Measurements from ENCODE around the gene KIF7.

KIF7 gene

DNA sequence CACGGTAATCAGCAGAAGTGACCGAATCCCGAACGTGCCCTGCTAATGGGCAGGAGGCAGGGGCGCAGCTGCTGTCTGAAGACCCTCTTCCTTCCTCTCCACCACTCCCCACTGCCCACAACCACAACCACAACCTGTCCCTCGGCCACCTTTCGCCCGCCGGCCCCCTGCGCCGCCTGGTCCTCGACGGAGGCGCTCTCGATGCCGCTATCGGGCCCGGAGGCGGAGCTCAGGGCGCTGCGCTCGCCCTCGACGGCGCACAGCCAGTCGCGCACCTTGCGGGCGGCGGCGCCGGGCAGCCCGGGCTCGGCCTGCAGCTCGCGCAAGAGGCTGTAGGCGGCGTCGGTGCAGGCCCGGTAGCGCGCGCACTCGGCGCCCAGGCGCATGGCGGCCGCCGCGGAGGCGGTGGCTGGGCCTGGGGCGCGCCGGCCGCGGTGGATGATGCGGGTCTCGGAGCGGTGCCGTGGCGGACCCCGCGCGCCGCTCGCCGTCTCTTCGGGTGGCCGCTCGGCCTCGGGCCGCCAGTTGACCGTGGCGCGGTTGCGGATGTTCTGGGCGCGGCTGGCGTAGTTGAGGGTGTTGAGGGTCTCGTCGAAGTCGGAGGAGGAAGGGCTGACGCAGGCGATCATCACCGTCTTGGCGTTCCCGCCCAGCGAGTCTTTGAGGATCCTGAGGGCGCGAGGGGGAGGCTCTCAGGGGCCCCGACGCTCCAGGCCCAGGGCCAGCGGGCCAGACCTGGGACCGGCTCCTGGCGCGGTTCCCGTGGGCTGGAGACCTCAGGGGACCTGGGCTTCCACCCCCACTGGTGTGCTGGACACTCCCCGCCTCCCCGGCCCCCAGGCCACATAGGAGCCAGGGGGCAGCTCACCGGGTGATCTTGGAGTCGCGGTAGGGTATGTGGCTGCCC lies 6.9 kb downstream of the KIF7 start:
- DNase-seq, result no peak

DNA sequence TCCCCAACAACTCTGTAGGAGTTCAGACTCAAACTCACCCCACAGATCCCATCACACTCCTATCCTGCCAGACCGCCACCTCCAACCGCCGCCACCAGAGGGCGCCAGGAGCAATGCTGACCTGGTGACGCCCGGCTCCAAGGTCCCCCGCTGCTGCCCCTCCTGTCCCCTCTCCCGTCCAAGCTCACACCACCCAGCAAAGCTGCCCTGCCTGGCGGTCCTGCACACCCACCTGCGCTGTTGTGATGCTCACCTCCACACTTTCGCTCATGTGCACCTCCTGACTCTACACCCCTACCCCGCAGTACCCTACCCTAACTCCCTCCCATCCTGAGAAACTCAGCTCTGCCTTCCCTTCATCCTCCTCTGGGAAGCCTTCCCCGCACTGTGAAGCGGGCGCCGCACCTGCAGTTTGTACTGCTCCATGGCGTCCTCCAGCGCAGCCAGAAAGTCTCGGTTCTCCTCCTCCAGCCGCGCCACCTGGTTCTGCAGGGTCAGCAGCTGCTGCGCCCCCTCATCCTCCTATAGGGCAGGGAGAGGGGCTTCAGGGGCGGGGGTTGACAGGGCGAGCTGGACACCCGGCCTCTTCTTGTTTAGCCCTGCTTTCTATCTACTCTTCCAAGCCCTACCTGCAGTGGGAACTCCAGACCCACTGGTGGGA lies 7.9 kb downstream of the KIF7 start:
- no peak for DNase-seq

DNA sequence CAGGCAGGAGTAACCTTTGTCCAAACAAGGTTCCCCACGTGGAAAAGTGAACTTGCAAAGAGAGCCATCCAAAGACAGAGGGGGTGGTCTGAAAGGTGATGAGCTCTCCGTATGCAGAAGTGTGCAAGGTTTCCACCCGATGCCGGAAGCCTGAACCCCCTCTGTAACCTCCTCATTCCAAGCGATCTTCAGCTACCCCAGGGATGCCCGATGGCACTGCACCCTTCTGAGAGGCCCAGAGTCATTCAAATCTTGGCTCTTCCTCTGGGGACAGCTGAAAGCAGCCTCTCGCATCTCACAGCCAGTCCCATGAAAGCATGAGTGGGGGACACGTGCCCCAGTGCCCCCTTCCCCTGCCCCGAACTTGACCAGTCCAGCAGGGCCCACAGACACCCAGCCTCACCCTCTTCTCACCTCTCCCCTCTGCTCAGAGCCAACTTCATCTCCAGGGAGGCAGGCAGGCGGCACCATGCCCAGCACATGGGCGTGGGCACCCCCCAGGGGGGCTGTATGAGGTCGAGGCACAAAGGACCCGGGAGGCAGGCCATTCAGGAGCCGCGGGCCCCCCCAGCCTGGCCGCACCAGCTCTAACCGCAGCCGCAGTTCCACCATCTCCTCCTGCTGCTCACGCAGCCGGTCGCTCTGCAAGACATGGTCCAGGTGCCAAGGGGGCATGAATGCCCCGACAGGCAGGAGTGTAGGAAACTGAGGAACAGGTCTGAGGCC lies 8.7 kb downstream of the KIF7 start:
- DNase-seq, result no peak

- no peak for DNase-seq
These were observed 9.6 kb downstream of the KIF7 start for GRCh38 chr15:89645680-89646079.

- no peak for DNase-seq
These were observed 13.2 kb downstream of the KIF7 start for GRCh38 chr15:89642106-89642505.

DNA sequence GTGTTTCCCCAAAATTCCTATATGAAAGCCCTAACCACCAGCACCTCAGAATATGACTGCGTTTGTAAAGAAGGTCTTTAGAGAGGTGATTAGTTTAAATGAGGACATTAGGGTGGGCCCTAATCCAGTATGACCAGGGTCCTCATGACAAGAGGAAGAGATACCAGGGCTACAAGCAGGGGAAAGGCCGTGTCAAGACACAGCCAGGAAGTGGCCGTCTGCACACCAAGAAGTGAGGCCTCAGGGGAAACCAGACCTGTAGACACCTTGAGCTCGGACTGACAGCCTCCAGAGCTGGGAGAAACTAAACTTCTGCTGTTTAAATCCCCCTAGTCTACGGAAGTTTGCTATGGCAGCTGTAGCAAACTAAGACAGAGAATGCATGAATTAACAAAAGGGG lies 14.2 kb downstream of the KIF7 start:
- no peak for DNase-seq

DNA sequence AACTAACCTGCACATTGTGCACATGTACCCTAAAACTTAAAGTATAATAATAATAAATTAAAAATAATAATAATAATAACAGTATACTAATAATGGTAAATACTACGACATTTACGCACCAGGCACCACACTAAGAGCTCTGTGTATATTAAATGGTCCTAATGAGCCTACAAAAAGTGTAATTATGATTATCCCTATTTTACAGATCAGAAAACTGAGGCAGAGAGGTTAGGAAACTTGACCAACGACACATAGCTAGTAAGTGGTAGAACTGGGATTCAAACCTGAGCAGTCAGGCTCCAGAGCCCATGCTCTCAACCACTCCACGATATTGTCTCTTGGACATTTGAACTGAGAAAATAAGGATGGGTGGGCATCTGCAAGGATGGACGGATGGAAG lies 15.0 kb downstream of the KIF7 start:
- no peak for DNase-seq

GRCh38 chr15:89633585-89633984 lies 21.7 kb downstream of the KIF7 start:
- no peak for DNase-seq

GRCh38 chr15:89632563-89633430 lies 22.5 kb downstream of the KIF7 start:
- no peak for DNase-seq

GRCh38 chr15:89631902-89632264 lies 23.4 kb downstream of the KIF7 start:
- no peak for DNase-seq

- no peak for DNase-seq
These were observed 24.0 kb downstream of the KIF7 start for GRCh38 chr15:89630974-89631901.

GRCh38 chr15:89630260-89630659 lies 25.0 kb downstream of the KIF7 start:
- no peak for DNase-seq

DNA sequence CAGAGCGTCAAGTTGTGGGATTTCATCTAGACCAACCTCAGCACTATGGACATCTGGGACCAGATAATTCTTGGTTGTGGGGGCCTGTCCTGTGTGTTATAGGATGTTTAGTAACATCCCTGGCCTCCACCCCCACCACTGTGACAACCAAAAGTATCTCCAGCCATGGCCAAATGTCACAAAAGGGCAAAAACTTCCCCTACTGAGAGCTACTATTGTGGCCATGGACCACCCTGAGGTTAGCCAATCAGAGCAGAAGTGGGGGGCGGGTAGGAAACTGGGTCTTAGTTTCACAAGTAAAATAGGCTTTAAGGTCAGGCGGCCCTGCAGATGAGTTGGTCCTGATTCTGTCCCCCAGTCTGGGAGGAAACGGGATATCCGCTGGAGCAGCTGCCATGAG lies 25.4 kb downstream of the KIF7 start:
- DNase-seq, result no peak

GRCh38 chr15:89628806-89629715 lies 26.2 kb downstream of the KIF7 start:
- no peak for DNase-seq

- DNase-seq, result no peak
These were observed 27.0 kb downstream of the KIF7 start for GRCh38 chr15:89628301-89628700.

DNA sequence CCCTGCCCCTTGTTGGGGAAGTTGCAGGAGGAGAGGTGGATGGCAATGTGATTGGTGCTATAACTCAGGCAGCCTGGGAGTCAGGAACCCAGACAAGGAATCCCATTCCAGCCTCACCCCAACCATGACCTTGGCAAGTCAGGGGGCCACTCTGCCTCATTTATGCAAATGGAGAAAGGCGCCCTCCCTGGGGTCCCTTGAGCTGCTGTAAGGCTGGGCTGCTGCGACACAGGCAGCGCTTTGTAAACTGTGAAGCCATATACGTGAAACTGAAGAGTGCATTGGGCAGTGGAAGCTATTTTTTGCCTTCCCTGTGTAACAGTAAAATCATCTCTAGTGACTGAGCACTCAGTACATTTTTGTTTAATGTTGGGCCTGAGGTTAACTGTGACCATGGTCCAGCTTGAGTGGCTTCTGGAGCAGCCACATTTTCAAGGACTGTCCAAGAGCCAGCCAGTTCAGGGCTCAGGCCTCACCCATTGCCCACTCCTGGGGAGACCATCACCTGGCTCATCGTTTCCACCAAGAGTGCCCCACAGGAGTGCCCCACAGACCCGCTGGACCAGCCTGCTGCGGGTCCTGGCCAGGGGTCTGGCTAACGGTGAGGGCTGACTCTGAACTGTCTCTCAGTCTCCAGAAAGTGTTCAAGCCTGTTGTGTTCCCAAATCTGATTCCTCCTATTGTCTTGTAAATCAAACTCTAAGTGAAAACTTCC lies 27.9 kb downstream of the KIF7 start:
- DNase-seq, result no peak

- DNase-seq, result no peak
These were observed 29.6 kb downstream of the KIF7 start for GRCh38 chr15:89625716-89626115.

DNA sequence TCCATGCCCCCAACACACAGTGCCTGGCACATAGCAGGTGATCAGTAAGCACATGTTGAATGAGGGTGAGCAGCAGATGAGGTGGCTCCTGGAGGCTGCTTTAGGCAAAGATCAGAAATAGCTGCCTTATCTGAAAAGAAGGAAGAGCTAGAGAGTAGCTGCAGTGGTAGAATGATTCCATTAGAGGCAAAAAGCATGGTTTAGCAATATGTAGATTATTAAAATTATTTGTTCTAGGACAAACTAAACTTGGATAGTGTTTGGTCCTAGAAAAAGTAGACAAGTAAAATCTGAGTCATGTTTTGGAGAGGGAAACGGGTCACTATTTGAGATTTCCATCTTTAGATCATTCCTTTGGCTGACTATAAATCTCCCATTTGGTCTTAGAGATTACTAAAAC lies 32.1 kb downstream of the KIF7 start:
- no peak for DNase-seq

GRCh38 chr15:89621547-89621946 lies 33.7 kb downstream of the KIF7 start:
- no peak for DNase-seq

DNA sequence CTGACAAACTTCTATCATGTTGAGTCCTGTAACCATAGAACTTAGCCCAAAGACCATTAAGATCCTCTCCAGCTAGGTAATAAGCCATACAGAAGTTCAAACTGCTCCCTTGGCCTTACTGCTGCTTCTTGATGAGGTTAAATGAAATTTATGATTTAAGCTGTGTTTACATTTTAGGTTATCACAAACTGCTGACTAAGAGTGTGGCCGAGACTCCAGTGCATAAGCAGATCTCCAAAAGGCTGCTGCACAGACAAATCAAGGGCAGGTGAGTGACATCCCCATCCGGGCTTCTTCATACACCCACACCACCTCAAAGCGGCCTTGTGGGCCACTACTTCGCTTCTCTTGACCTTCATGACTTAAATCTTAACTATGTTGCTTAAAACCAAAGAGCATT lies 39.0 kb downstream of the KIF7 start:
- DNase-seq, result no peak

Measured in central memory CD4-positive, alpha-beta T cell (primary cell).